Measurements from ENCODE around the gene RELCH.

DNA sequence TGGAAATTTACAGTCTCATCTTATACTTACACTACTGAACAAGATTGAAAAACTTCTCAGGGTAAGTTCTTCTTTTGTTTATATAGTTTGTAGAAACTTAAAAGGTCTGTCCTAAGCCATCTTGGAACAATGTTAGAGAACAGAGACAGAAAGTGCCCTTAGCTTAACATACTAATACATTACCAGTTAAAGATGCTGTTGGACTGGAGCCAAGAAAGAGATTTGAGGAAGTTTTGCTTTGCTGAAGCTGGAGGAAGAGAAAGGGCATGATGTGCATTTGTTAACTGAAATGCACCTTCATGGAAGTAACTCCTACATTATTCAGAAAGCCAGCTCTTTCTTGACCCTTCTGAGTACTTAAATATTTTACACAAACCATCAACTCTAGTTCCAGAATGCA lies 71.6 kb downstream of the RELCH start:
- TF ChIP-seq, protein P1, sequence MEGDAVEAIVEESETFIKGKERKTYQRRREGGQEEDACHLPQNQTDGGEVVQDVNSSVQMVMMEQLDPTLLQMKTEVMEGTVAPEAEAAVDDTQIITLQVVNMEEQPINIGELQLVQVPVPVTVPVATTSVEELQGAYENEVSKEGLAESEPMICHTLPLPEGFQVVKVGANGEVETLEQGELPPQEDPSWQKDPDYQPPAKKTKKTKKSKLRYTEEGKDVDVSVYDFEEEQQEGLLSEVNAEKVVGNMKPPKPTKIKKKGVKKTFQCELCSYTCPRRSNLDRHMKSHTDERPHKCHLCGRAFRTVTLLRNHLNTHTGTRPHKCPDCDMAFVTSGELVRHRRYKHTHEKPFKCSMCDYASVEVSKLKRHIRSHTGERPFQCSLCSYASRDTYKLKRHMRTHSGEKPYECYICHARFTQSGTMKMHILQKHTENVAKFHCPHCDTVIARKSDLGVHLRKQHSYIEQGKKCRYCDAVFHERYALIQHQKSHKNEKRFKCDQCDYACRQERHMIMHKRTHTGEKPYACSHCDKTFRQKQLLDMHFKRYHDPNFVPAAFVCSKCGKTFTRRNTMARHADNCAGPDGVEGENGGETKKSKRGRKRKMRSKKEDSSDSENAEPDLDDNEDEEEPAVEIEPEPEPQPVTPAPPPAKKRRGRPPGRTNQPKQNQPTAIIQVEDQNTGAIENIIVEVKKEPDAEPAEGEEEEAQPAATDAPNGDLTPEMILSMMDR (IDR thresholded peaks at IDR 0.05): no peak
- TF ChIP-seq POLR2A (IDR thresholded peaks at IDR 0.05): no peak

All from uterus (tissue), 2 donors.